Cardiac muscle cell (in vitro differentiated cells and primary cell): ENCODE data around the gene PRLR. TPM values are rescaled to one million over a fixed set of nuclear protein-coding genes. Genes with fewer than 3 reads are reported as not detected.

ENCODE experiments used
- DNase-seq, 2 donors: peaks; one replicate each; pipeline versions ENCODE4 v3.0.0 to v3.0.0-alpha.2; 2010 to 2017; ENCODE audit warnings: low read depth in 1 of 2, low spot score in 1 of 2
- H3K27ac ChIP-seq: fragments of 200-600 bp; sonication (generic); 2 replicates; pipeline ENCODE4 v1.5.1; 2016
- H3K27me3 ChIP-seq: fragments of 200-600 bp; sonication (generic); 2 replicates; pipeline ENCODE4 v1.6.0; 2016; ENCODE audit warnings: control low read depth
- H3K36me3 ChIP-seq: fragments of 200-600 bp; sonication (generic); 2 replicates; pipeline ENCODE4 v1.5.1; 2016; ENCODE audit warnings: control low read depth
- H3K4me1 ChIP-seq: fragments of 200-600 bp; sonication (generic); 2 replicates; pipeline ENCODE4 v1.8.1; 2017; ENCODE audit warnings: low read depth, mild to moderate bottlenecking, mixed run types
- H3K4me3 ChIP-seq: fragments of 200-600 bp; sonication (generic); 2 replicates; pipeline ENCODE4 v1.5.1; 2016; ENCODE audit warnings: mild to moderate bottlenecking
- H3K9me3 ChIP-seq: fragments of 200-600 bp; sonication (generic); 2 replicates; pipeline ENCODE4 v1.5.1; 2017; ENCODE audit warnings: low read depth, mild to moderate bottlenecking, control low read depth
- CTCF ChIP-seq: IDR thresholded peaks from 2 replicates; pipeline ENCODE4 v1.5.1; 2012; ENCODE audit warnings: low read depth, mild to moderate bottlenecking, low read length
- polyA plus RNA-seq: library from polyadenylated mRNA; unstranded; fragments of >200 nt; fragmentation: Nextera tagmentation; extraction: Ambion mirVana; gene quantifications from 2 replicates; pipeline ENCODE4 v1.2.1, GENCODE V29; 2016
- total RNA-seq: library from RNA; depleted of rRNA; stranded (reverse); fragments of >200 nt; gene quantifications from 2 replicates; pipeline ENCODE4 v1.2.3, GENCODE V29; 2016

Gene PRLR
- total and polyA plus RNA-seq, 2 experiments from 2014 or later, result 0.06 TPM; not detected in 1

GRCh38 chr5:35082530-35082929 lies 147.8 kb downstream of the PRLR start:
- Histone ChIP-seq H3K9me3 (no peaks in the 10 kb centered on the region), H3K4me3 (no peak overlapping the region), H3K27me3 (no peaks in the 10 kb centered on the region), H3K4me1 (no peaks in the 10 kb centered on the region), H3K27ac (no peak overlapping the region), H3K36me3 (no peaks in the 10 kb centered on the region)
- DNase-seq, result no peak
- TF ChIP-seq CTCF, result no peak

- H3K9me3 ChIP-seq, result no peaks in the 10 kb centered on the region
- H3K36me3 ChIP-seq, result no peaks in the 10 kb centered on the region
- no peaks in the 10 kb centered on the region for H3K27me3 ChIP-seq
- H3K27ac ChIP-seq, result no peak overlapping the region
- no peaks in the 10 kb centered on the region for H3K4me1 ChIP-seq
- no peak overlapping the region for H3K4me3 ChIP-seq
- DNase-seq, result no peak
- no peak for TF ChIP-seq CTCF
Observed at GRCh38 chr5:35081134-35081533, 149.2 kb downstream of the PRLR start.

GRCh38 chr5:35073160-35073559 lies 157.1 kb downstream of the PRLR start:
- Histone ChIP-seq H3K4me1 (no peaks in the 10 kb centered on the region), H3K4me3 (no peak overlapping the region), H3K27me3 (no peaks in the 10 kb centered on the region), H3K27ac (no peak overlapping the region), H3K9me3 (no peaks in the 10 kb centered on the region), H3K36me3 (no peaks in the 10 kb centered on the region)
- no peak for DNase-seq
- TF ChIP-seq CTCF, result no peak

GRCh38 chr5:35069188-35069587 lies 161.1 kb downstream of the PRLR start:
- TF ChIP-seq CTCF, result no peak
- Histone ChIP-seq H3K27me3 (no peaks in the 10 kb centered on the region), H3K9me3 (no peaks in the 10 kb centered on the region), H3K27ac (no peak overlapping the region), H3K36me3 (no peaks in the 10 kb centered on the region), H3K4me3 (no peak overlapping the region), H3K4me1 (no peaks in the 10 kb centered on the region)
- DNase-seq, result no peak

- Histone ChIP-seq H3K4me1 (no peaks in the 10 kb centered on the region), H3K27me3 (no peaks in the 10 kb centered on the region), H3K9me3 (no peaks in the 10 kb centered on the region), H3K36me3 (no peaks in the 10 kb centered on the region), H3K4me3 (no peak overlapping the region), H3K27ac (no peak overlapping the region)
- DNase-seq, result no peak
- no peak for TF ChIP-seq CTCF
Observed at GRCh38 chr5:35067985-35068384, 162.3 kb downstream of the PRLR start.

GRCh38 chr5:35066260-35066795 lies 164.0 kb downstream of the PRLR start:
- no peak for TF ChIP-seq CTCF
- Histone ChIP-seq H3K27ac (no peak overlapping the region), H3K36me3 (no peaks in the 10 kb centered on the region), H3K9me3 (no peaks in the 10 kb centered on the region), H3K4me1 (no peaks in the 10 kb centered on the region), H3K4me3 (no peak overlapping the region), H3K27me3 (no peaks in the 10 kb centered on the region)
- DNase-seq, result no peak
